Tibial nerve (tissue), 4 donors: Measurements from ENCODE around the gene PMS1. TPM values are rescaled to one million over a fixed set of nuclear protein-coding genes. Genes with fewer than 3 reads are reported as not detected.

Source experiments
- DNase-seq, 2 donors: peaks; one replicate each; pipeline ENCODE4 v3.0.0-alpha.2; 2019; ENCODE audit warnings: low spot score in 2 of 2
- H3K27ac ChIP-seq, 4 donors: fragments of 200-600 bp; sonication (generic) in 3 of 4; one replicate each; pipeline ENCODE4 v1.5.1; 2017 to 2019; ENCODE audit warnings: mild to moderate bottlenecking in 1 of 4
- H3K27me3 ChIP-seq, 2 donors: fragments of 200-600 bp; sonication (generic) in 1 of 2; one replicate each; pipeline versions ENCODE4 v1.5.1 to v1.6.0; 2017 to 2019
- H3K36me3 ChIP-seq, 3 donors: fragments of 200-600 bp; sonication (generic); one replicate each; pipeline ENCODE4 v1.5.1; 2018 to 2019
- H3K4me1 ChIP-seq, 4 donors: fragments of 200-600 bp; sonication (generic) in 3 of 4; one replicate each; pipeline ENCODE4 v1.5.1; 2017 to 2019
- H3K4me3 ChIP-seq, 4 donors: fragments of 200-600 bp; sonication (generic) in 3 of 4; one replicate each; pipeline ENCODE4 v1.5.1; 2017 to 2019; ENCODE audit warnings: mild to moderate bottlenecking in 1 of 4, moderate library complexity in 1 of 4
- H3K9me3 ChIP-seq, 4 donors: fragments of 200-600 bp; sonication (generic) in 3 of 4; one replicate each; pipeline ENCODE4 v1.5.1; 2017 to 2019
- CTCF ChIP-seq, 5 experiments: fragments of 200-600 bp in 3 of 5; fragments of 450-650 bp in 2 of 5; sonication (generic) in 3 of 5; IDR thresholded peaks; one replicate each; pipeline ENCODE4 v1.5.1; 2016 to 2019; ENCODE audit warnings: antibody characterized with exemption in 5 of 5, mild to moderate bottlenecking in 3 of 5, moderate library complexity in 2 of 5
- EP300 ChIP-seq, 2 donors: sonication (generic); formaldehyde crosslinking; IDR thresholded peaks; one replicate each; pipeline ENCODE4 v1.6.1; 2017; ENCODE audit warnings: antibody characterized with exemption in 2 of 2, mild to moderate bottlenecking in 1 of 2
- POLR2A ChIP-seq, 2 donors: fragments of 450-650 bp; IDR thresholded peaks; one replicate each; pipeline ENCODE4 v1.6.1; 2017; ENCODE audit warnings: antibody characterized with exemption in 2 of 2, mild to moderate bottlenecking in 2 of 2, moderate library complexity in 2 of 2
- WGBS, 2 donors: methylation state at CpG; one replicate each; pipeline ENCODE4 v1.1.5; 2018; 5-methylcytosine and 5-hydroxymethylcytosine counted together
- total RNA-seq, 4 donors: library from RNA; depleted of rRNA; stranded (reverse); fragments of >200 nt; gene quantifications; one replicate each; pipeline ENCODE4 v1.1.0, GENCODE V29; 2016

Gene PMS1
- total RNA-seq, 4 donors from 2014 or later: 11.2 to 33.0 (median 21.0) TPM

GRCh38 chr2:189899101-189899500, 114.9 kb downstream of the PMS1 start:
- TF ChIP-seq EP300 (IDR thresholded peaks at IDR 0.05): no peak
- TF ChIP-seq POLR2A (IDR thresholded peaks at IDR 0.05): no peak
- no peak for TF ChIP-seq CTCF (IDR thresholded peaks at IDR 0.05)
- H3K27ac ChIP-seq: no peak overlapping the region
- no peaks in the 10 kb centered on the region for H3K27me3 ChIP-seq
- H3K9me3 ChIP-seq: no peaks in the 10 kb centered on the region
- H3K36me3 ChIP-seq: no peaks in the 10 kb centered on the region
- no peak overlapping the region for H3K4me3 ChIP-seq
- H3K4me1 ChIP-seq: no peaks in the 10 kb centered on the region
- no peak for DNase-seq

- no peaks in the 10 kb centered on the region for H3K36me3 ChIP-seq
- H3K27me3 ChIP-seq: no peaks in the 10 kb centered on the region
- no peaks in the 10 kb centered on the region for H3K4me1 ChIP-seq
- no peak for DNase-seq
- no peak overlapping the region for H3K4me3 ChIP-seq
- H3K9me3 ChIP-seq: no peaks in the 10 kb centered on the region
- 63 to 70% methylated on average over 5 of the region's 5 CpGs for WGBS, 2 donors
- TF ChIP-seq EP300 (IDR thresholded peaks at IDR 0.05) (no peak), CTCF (IDR thresholded peaks at IDR 0.05) (no peak), POLR2A (IDR thresholded peaks at IDR 0.05) (no peak)
- no peak overlapping the region for H3K27ac ChIP-seq
These were observed 116.5 kb downstream of the PMS1 start for GRCh38 chr2:189900726-189901125.

GRCh38 chr2:189901664-189902063, 117.4 kb downstream of the PMS1 start:
- Histone ChIP-seq H3K4me1 (no peaks in the 10 kb centered on the region), H3K27me3 (no peaks in the 10 kb centered on the region), H3K9me3 (no peaks in the 10 kb centered on the region), H3K4me3 (no peak overlapping the region), H3K27ac (no peak overlapping the region), H3K36me3 (no peaks in the 10 kb centered on the region)
- no peak for DNase-seq
- TF ChIP-seq POLR2A (IDR thresholded peaks at IDR 0.05): no peak
- TF ChIP-seq CTCF (IDR thresholded peaks at IDR 0.05): no peak
- TF ChIP-seq EP300 (IDR thresholded peaks at IDR 0.05): no peak

- H3K36me3 ChIP-seq: no peaks in the 10 kb centered on the region
- H3K9me3 ChIP-seq: no peaks in the 10 kb centered on the region
- H3K27me3 ChIP-seq: no peaks in the 10 kb centered on the region
- DNase-seq: no peak
- TF ChIP-seq POLR2A (IDR thresholded peaks at IDR 0.05) (no peak), CTCF (IDR thresholded peaks at IDR 0.05) (no peak), EP300 (IDR thresholded peaks at IDR 0.05) (no peak)
- H3K4me1 ChIP-seq: no peaks in the 10 kb centered on the region
- no peak overlapping the region for H3K4me3 ChIP-seq
- 65 to 67% methylated on average over 3 of the region's 3 CpGs for WGBS, 2 donors
- no peak overlapping the region for H3K27ac ChIP-seq
These were observed 129.6 kb downstream of the PMS1 start for GRCh38 chr2:189913821-189914220.

- Histone ChIP-seq H3K36me3 (no peaks in the 10 kb centered on the region), H3K4me1 (no peaks in the 10 kb centered on the region), H3K9me3 (no peaks in the 10 kb centered on the region), H3K4me3 (no peak overlapping the region), H3K27me3 (no peaks in the 10 kb centered on the region), H3K27ac (no peak overlapping the region)
- no peak for TF ChIP-seq POLR2A (IDR thresholded peaks at IDR 0.05)
- TF ChIP-seq EP300 (IDR thresholded peaks at IDR 0.05): no peak
- no peak for TF ChIP-seq CTCF (IDR thresholded peaks at IDR 0.05)
- no peak for DNase-seq
- WGBS, 2 donors: 90 to 93% methylated on average over 2 of the region's 2 CpGs
These were observed 132.4 kb downstream of the PMS1 start for GRCh38 chr2:189916651-189917050.

Other genes starting within 250 kb of the PMS1 start
- gene SLC40A1, start 203.7 kb upstream of the PMS1 start, total RNA-seq: 10 to 100 TPM; 26.0 to 51.1 (median 36.0) TPM
- gene ASNSD1, start 123.0 kb upstream of the PMS1 start, total RNA-seq: 10 to 100 TPM; 42.6 to 66.6 (median 53.4) TPM
- gene ANKAR, start 109.8 kb upstream of the PMS1 start, total RNA-seq: 10 to 100 TPM; 14.9 to 38.8 (median 27.8) TPM
- 10 to 100 TPM in 3 of 4 donors, 1 to 10 TPM in 1; 8.4 to 26.4 (median 11.8) TPM for gene OSGEPL1, start 21.7 kb upstream of the PMS1 start, total RNA-seq
- 10 to 100 TPM; 62.1 to 88.6 (median 66.2) TPM for gene ORMDL1, start 111 bp upstream of the PMS1 start, total RNA-seq